NCI-H146 treated with DMSO at 0.1 percent for 48 hours (cell line): ENCODE results near the gene FUT8.
"Not testable (repeated sequence)": the region's sequence is repeated elsewhere in the genome, so short reads cannot be mapped to it uniquely, and the experiment has no call there.

Experiments used
- DNase-seq: peaks from one replicate; lab custom pipeline; 2025; ENCODE audit not compliant: unreplicated experiment; lab: John Stamatoyannopoulos, UW

FUT8 gene

DNA sequence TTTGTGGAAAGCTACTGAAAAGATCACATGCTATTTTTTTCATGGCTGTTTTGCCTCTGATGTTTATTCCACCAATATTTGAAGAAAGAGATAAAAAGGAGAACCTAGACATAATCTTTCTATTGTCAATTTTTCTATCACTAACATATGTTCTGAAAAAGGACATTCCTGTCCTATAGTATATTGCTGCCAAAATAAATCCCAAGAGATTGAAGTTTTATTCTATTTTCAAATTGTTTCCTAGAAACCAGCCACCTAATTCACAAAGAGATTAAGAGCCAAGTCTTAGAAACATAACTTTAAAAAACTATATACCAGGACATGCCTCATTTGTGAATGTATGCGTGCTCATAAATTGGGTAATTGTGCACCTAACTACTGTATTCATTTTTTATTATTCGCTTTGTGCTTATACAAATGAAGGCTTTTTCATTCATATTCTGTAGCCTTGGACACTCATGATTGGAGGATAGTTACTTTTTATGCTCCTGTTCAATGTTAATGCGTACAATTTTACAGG lies 200.7 kb downstream of the FUT8 start:
- DNase-seq, result no peak

DNA sequence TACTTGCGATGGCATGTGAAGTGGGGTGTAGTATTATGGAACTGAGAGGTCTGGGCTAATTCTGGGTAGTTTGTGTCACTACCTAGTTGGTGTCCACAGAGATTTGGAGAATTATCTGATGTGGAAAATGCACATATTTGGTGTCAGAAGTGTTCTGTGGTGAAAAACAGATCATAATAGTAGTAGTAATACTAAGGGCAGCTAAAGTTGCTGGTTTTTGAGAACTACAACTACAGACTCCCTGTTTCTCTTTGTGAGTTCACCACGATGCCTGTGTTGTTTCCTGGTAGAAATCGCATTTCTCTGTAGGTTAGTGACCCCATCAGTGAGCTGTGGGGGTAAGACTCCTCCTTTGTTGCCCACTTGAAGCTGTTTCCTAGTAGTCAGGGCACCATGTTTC lies 206.5 kb downstream of the FUT8 start:
- no peak for DNase-seq

DNA sequence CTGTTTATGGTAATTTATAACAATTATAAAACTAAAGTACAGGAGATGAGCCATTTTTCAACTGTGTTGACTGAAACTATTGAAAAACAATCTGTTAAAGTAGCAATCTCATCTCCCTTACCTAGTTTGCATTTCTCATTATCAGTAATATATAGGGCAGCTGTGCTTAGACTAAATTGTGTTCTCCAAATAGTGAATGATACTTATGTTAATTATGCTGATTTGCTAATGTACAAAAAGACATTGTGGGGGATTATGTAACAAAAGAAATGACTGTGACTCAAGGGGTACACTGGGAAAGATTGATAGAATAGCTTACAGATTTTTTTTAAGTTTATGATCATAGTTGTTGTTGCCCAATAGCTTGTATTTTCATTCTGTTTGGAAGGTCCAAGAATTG lies 207.7 kb downstream of the FUT8 start:
- no peak for DNase-seq

DNA sequence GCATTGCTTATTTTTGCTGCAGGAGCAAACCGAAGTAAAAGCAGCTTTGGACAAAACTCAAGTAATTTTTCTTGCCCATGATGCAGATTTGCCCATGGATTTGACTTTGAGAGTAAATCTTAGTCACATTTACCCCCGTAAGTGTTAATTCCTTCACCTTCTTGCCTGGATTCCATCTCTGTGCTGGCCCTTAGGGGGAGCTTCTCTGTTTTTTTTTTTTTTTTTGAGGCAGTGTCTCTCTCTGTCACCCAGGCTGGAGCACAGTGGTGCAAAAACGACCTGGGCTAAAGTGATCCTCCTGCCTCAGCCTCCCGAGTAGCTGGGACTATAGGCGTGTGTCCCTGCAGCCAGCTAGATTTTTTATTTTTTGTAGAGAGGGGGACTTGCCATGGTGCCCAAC lies 210.2 kb downstream of the FUT8 start:
- no peak for DNase-seq

DNA sequence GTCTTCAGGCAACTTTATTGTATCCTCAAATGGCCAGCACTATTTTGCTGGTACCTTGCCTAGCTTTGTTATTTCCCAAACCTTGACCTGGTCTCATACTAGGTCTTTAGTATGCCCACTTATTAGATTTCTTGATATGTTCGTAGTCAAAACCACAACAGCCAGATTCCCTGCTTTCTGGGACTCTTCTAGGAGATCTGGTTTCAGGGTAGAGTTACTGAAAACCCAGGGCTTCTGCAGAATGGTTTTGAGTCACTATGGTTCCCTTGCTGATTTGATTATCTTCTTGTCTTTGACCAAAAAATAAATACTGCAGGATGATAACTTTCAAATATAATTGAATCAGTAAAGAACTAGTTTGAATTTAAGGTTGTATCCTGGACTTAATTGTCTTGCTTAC lies 211.2 kb downstream of the FUT8 start:
- no peak for DNase-seq

DNA sequence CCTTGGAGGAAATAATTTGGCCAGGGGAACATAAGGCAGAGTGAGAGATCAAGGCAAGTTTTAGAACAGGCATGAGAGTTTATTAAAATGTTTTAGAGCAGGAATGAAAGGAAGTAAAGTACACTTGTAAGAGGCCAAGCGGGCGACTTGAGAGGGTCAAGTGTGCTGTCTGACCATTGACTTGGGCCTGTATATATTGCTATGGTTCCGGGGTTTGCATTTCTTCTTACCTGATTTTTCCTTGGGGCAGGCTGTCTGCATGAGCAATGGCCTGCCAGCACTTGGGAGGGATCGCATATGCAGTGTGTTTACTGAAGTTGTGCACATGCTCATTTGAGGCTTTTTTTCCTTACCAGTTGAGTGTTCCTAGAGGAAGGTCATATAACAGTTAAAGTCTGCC lies 214.8 kb downstream of the FUT8 start:
- DNase-seq, result no peak

DNA sequence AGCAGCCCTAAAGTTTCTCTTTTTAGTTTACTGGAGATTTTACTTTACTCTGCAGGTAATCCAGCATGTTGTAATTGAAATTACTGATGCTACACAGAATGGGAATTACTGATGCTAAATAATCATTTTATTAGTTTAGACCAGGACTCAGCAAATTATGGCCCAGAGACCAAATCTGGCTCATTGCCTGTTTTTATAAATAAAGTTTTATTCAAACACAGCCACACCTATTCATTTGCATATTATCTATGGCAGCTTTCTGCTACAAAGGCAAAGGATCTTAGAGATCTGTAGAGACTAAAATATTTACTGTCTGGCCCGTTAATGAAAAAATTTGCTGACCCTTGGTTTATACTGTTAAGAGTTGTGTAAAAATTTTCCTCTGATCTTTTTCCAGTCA lies 216.1 kb downstream of the FUT8 start:
- DNase-seq, result no peak

DNA sequence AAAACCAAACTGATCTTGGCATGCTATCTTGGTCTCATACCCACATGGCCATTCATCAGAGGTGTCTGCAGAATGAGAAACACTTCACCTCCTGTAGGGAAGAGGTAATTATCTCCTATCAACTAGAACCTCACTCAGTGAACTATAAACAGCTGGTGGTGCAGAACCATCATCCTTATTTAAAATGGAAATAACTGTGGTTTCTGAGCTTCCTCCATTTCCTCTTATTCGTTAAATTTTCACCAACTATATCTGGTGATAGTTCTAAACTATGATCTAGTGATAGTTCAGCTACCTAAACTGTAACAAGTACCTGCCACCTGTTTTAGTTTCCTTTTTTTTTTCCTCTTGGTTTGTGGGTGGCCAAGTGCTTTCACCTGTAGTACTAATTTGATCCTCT lies 218.5 kb downstream of the FUT8 start:
- peak; percentile 51 for DNase-seq

DNA sequence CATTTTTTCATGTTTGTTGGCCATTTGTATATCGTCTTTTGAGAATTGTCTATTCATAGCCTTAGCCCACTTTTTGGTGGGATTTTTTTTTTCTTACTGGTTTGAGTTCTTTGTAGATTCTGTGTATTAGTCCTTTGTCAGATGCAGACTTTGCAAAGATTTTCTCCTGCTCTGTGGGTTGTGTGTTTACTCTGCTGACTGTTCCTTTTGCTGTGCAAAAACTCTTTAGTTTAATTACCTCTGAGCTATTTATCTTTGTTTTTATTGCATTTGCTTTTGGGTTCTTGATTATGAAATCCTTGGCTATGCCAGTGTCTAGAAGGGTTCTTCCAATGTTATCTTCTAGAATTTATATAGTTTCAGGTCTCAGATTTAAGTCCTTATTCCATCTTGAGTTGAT lies 220.0 kb downstream of the FUT8 start:
- DNase-seq, result no peak

DNA sequence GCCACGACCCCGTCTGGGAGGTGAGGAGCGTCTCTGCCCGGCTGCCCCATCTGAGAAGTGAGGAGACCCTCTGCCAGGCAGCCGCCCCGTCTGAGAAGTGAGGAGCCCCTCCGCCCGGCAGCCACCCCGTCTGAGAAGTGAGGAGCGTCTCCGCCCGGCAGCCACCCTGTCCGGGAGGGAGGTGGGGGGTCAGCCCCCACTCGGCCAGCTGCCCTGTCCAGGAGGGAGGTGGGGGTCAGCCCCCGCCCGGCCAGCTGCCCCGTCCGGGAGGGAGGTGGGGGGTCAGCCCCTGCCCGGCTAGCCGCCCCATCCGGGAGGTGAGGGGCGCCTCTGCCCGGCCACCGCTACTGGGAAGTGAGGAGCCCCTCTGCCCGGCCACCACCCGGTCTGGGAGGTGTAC lies 221.1 kb downstream of the FUT8 start:
- not testable (repeated sequence) for DNase-seq

DNA sequence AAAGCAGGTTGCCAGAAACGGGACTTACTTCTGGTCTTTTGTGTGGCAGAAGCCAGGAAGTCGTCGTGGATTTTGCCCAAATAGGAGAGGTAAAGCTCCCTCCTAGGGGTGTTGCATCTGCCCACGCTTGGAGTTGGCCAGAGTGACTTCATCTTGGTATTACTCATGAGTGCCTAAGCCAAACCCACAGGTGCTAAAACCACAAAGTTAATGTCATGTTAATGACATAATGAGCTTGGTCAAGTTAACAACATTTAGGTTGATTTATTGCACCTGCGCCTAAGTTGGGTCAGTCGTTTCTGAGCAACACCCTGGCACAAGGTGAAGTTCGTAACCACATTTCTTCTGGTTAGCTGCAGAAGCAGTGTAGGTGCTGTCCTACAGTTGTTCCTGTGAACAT lies 225.2 kb downstream of the FUT8 start:
- no peak for DNase-seq

DNA sequence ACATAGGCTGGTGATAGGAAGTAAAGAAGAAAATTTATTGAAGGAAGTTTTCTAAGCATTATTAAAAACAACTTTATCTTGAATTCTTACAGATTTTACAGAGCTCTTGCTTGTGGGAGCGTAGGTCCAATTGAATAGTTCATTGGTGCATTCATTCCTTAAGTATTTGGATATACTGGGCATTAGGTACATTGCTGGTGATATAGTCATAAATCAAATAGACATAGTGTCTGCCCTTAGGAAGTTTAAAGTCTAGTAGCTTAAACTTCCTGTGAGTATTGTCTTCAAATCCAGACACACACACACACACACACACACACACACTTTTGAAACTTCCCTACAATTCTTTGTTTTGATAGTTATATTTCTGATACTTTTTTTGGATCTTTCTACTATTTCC lies 226.7 kb downstream of the FUT8 start:
- DNase-seq, result no peak

DNA sequence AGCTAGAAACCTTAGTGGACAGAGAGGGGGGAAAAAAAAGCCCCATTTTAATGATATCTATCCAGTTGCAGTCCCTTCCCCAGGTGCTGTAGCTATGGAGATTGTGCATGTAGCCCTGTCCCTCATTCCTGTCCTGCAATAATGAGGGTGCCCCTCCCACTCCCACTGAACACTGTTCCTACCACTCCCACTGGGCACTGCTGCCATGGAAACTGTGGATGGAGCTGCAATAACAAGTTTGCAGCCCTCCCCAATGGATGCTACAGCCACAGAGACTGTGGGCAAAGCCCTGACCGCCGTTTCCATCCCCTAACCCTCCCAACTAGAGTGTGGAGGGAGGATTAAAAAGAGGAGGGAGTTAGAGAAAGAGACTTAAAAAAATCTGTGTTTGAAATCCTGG lies 238.3 kb downstream of the FUT8 start:
- no peak for DNase-seq

DNA sequence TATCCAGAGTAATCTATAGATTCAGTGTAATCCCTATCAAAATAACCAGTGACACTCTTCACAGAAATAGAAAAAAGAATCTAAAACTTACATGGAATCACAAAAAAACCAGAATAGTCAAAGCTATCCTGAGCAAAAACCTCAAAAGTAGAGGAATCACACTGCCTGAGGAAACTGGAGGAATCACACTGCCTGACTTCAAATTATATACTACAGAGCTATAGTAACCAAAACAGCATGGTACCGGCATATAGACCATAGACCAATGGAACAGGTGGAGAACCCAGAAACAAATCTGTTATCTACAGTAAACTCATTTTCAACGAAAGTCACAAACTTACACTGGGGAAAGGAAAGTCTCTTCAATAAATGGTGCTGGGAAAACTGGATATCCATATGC lies 244.0 kb downstream of the FUT8 start:
- no peak for DNase-seq

DNA sequence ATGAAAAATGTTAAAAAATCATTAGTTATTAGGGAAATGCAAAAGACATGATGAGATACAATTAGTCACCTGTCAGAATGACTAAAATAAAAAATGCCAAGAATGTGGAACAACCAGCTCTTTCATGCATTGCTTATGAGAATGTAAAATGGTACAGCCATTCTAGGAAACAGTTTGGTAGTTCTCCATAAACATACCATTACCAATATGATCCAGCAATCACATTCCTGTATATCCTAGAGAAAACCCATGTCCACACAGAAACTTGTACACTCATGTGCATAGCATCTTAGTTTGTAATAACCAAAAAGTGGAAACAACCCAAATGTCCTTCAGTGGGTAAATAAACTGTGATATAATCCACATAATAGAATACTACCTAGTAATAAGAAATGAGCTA lies 245.7 kb downstream of the FUT8 start:
- DNase-seq, result no peak

DNA sequence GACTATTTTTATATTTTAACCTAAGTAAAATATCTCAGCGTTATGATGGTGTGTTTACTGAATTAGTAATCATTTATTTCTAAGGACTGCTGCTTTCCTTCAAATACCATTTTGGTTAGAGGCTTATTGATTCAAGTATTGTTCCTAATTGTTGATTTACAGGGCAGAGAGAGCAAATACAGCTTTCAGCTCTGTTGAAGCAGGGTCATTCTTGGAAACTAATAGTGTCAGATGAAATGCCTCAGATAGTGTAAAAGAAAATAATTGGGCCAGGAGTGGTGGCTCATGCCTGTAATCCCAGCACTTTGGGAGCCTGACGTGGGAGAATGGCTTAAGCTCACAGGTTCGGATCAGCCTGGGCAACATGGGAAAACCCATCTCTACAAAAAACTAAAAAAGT lies 249.3 kb downstream of the FUT8 start:
- DNase-seq, result peak; percentile 58

DNA sequence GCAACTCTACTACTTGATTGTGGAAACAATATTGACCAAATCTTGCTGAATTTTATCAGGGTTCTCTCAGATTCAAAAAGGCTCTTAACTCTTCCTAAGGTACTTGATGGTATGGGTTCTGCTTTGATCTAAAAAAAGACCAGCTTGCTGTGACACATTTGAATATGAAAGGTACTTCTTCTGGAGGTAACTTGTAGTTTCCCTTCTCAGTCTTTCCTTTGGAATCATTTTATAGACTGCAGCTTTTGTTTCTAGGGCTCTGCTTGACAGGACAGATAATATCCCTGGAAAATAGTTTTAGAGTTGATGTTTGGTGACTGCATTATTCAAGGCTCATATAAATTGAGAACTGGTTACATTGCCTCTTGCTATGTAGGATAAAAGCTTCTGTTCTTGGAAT lies 251.9 kb downstream of the FUT8 start:
- DNase-seq, result no peak

DNA sequence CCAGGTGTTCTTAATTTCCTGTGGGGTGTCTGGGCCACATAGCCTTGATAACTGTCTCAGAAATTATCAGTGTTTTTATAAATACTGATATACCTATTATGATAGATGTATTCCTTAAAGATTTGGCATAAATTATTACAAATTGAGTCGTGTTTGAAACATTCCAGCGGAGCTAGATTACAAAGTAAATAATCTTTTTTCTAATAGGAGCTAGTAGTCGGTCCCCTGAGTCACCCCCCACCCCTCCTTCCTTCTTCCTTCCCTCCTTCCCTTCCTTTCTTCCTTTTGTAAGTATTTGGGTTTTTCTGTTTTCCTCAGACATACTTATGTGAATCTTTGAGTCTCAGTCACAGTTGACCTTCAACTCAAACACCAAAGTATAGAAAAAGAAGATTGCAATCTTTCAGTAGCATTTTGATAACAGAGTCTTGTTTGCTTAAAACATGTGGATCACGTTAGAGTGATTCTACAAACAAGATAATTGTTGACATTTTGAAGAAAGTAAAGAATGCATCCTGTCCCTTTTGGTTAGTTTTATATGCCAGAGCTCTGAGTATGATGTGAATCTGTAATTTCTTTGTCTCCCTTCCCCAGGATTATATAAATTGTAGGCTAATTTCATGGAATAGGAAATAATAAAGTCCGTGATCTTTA lies 264.0 kb downstream of the FUT8 start:
- no peak for DNase-seq

DNA sequence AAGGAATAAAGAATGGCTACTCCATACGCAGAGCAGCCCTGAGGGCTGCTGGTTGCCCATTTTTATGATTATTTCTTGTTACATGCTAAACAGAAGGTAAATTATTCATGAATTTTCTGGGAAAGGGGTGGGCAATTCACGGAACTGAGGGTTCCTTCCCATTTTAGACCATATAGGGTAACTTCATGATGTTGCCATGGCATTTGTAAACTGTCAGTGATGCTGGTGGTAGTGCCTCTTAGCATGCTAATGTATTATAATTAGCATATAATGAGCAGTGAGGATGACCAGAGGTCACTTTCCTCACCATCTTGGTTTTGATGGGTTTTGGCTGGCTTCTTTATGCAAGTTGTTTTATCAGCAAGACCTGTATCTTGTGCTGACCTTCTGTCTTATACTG lies 273.0 kb downstream of the FUT8 start:
- no peak for DNase-seq

DNA sequence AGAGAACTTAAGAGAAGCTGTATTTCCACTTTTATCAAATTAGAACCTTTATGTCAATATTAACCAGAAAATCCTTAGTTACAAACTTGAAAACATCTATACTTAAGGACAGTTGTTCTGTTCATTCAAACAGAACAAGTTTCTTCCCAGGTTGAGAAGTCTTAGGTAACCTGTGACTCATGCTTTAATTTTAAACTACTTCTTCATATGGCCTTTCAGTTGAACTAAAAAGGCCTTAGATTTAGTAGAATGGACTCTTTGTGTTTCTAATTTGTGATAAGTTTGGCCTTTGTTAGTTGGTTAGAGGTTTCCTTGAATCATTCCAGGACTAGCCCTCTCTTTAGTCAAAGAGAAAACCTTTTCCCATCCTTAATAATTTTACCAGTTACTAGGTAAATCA lies 274.2 kb downstream of the FUT8 start:
- no peak for DNase-seq

DNA sequence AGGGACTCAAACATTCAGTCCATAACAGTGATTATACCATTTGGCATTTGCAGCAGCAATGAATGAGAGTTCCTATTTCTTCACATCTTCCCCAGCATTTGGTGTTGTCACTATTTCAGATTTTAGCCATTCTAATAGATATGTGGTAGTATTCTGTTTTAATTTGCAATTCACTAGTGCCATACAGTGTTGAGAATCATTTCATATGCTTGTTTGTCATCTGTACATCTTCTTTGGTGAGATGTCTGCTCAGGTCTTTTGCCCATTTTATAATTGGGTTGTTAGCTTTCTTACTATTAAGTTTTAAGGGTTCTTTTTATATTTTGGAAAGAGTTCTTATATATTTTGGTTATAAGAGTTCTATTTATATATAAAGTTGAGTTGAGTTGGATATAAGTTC lies 276.5 kb downstream of the FUT8 start:
- no peak for DNase-seq

DNA sequence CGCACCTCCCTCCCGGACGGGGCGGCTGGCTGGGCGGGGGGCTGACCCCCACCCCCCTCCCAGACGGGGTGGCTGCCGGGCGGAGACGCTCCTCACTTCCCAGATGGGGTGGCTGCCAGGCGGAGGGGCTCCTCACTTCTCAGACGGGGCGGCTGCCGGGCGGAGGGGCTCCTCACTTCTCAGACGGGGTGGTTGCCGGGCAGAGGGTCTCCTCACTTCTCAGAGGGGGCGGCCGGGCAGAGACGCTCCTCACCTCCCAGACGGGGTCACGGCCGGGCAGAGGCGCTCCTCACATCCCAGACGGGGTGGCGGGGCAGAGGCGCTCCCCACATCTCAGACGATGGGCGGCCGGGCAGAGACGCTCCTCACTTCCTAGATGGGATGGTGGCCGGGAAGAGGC lies 280.0 kb downstream of the FUT8 start:
- not testable (repeated sequence) for DNase-seq

DNA sequence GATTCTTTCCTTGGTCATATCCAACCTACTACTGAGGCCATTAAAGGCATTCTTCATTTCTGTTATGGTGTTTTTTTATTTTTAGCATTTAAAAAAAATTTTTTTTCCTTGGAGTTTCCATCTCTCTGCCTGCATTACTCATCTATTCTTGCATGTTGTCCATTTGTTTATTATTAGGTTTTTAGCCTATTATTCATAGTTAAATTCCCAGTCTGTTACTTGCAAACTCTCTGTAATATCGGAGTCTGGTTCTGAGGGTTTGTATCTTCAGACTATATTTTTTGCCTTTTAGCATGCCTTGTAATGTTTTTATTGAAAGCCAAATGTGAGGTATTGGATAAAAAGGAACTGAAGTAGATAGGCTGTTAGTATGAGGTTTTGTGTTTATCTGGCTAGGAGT lies 284.3 kb downstream of the FUT8 start:
- DNase-seq, result no peak

DNA sequence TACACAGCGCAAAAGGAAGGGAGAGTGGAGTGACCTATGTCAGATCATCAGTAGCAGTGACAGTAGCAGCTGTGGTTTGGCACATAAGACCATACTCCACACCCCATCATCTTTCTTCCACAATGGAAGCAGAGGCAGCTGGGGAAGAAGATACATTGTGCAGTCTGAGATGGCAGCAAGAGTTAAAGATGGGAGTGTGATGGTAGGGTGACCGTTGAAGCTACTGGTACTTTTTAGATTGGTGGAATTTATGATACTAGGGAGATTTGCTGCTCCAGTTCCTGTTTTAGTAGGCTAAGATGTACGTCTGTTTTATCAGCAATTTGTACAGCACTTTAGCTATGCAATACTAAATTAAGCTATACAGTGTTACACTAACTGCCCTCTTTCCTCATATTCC lies 291.0 kb downstream of the FUT8 start:
- DNase-seq, result no peak
